Neural cell (in vitro differentiated cells): ENCODE data around the gene PHTF2.

Experiments
- CTCF ChIP-seq: fragments of 450-650 bp; IDR thresholded peaks from 2 replicates; pipeline ENCODE4 v1.5.1; 2014; ENCODE audit warnings: antibody characterized with exemption, mild to moderate bottlenecking, moderate library complexity; ENCODE audit not compliant: poor library complexity, severe bottlenecking
- EP300 ChIP-seq: fragments of 450-650 bp; conservative IDR thresholded peaks from 2 replicates; pipeline ENCODE4 v1.6.1; 2014; ENCODE audit warnings: antibody characterized with exemption, mild to moderate bottlenecking, moderate library complexity; ENCODE audit not compliant: poor library complexity, severe bottlenecking
- EZH2 ChIP-seq: fragments of 200-600, 300-800 bp; shearing (Covaris generic), sonication (generic); IDR thresholded peaks from 2 replicates; pipeline ENCODE4 v1.6.1; 2014; ENCODE audit warnings: antibody characterized with exemption, low read length, borderline replicate concordance, mild to moderate bottlenecking; ENCODE audit not compliant: insufficient read depth, poor library complexity, severe bottlenecking
- POLR2AphosphoS5 ChIP-seq: IDR thresholded peaks from 2 replicates; pipeline ENCODE4 v1.6.1; 2012
- REST ChIP-seq: IDR thresholded peaks from 2 replicates; pipeline ENCODE4 v1.6.1; 2012; ENCODE audit warnings: borderline replicate concordance
- SMC3 ChIP-seq: fragments of 450-650 bp; conservative IDR thresholded peaks from 2 replicates; pipeline ENCODE4 v1.6.1; 2014; ENCODE audit warnings: antibody characterized with exemption, mild to moderate bottlenecking, moderate library complexity; ENCODE audit not compliant: poor library complexity

GRCh38 chr7:77944183-77945182 lies 145.9 kb downstream of the PHTF2 start:
- no peak for TF ChIP-seq CTCF
- TF ChIP-seq POLR2AphosphoS5: no peak
- no peak for TF ChIP-seq EZH2
- TF ChIP-seq REST: no peak
- TF ChIP-seq SMC3: no peak
- no peak for TF ChIP-seq EP300
